Measurements from ENCODE around the gene PPP1R3D.
"Not testable (repeated sequence)": the region's sequence is repeated elsewhere in the genome, so short reads cannot be mapped to it uniquely, and the experiment has no call there.

The PPP1R3D gene

DNA sequence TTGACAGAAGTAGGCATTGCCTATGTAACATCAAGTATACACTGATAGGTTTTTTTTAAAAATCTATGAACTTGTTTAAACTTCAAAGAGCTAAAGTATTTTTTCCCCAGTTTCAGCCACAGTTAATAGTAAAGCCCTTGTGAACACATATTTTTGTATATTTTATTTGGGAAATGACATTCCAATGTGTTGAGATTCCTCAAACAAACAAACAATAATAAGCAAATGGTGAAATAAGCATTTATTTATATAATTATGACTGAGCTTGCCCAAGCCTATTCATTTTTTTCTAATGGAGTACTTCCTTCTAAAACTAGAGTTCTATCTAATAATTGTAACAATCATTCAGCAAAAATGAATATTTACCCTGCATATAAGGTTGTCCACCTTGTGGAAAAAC, 19.2 kb downstream of the PPP1R3D start:
- DNase-seq (ENCODE audit: low spot score) = no peak

DNA sequence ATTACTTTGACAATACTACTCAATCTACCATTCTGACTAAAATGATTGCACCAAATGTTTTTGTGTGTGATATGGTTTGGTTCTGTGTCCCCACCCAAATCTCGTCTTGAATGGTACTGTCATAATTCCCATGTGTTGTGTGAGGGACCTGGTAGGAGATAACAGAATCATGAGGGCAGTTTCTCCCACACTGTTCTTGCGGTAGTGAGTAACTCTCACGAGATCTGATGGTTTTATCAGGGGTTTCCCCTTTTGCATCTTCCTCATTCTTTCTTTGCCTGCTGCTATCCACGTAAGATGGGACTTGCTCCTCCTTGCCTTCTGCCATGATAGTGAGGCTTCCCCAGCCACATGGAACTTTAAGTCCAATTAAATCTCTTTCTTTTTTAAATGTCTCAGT, 27.5 kb downstream of the PPP1R3D start:
- DNase-seq (ENCODE audit: low spot score) = no peak

DNA sequence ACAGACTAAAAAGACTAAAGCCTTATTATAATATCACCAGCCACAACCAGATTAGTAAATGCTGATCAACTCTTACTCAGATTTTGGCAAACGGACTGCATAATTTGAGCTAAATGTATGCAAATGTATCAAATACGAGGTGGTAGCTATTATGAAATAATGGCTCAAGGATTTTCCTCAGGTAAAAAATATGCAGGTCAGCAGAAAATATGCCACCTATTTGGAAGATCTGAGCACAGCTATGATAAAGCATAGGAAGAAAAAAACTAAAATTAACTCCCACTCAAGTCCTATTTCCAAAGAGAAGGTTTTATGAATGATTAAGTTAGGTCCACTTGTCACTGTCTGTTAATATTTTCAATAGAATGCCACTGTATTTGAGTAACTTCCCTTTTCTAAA, 29.1 kb downstream of the PPP1R3D start:
- DNase-seq (ENCODE audit: low spot score) = no peak

DNA sequence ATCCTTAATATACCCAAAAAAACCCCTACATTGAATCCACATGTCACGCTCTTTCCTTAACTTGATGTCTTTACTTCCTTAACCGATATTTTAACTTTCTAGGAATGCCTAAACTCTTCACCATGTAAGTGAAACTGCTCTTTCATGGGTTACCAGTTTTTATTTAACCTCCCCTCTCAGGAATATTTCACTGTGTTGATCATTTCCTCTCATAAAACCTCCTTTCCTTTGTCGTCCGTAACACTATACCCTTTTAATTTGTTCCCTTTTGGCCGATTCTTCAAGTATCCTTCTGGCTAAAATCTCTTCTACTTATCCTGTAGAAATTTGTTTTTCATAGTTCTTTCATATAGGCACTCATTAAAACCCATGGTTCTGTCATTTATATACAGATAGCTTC, 31.2 kb downstream of the PPP1R3D start:
- DNase-seq (ENCODE audit: low spot score) = no peak

DNA sequence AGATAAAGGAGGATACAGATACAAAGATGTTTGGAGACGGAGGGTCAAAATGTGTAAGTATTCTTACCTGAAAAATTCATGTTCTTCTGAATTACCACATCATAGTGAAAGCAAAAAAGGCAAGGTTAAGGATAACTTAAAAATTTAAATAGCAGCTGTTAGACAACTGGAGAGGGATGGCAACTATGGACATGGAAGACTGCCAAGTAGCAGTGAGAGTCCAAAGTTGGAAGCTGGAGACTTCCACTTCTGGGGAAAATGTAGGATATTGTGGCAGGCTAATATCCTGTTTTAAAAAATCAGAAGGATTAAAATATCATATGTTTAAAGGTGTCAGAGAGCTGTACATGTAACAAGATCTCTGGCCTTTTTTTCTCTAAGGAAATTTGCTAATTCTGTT, 36.5 kb downstream of the PPP1R3D start:
- DNase-seq (ENCODE audit: low spot score) = no peak

DNA sequence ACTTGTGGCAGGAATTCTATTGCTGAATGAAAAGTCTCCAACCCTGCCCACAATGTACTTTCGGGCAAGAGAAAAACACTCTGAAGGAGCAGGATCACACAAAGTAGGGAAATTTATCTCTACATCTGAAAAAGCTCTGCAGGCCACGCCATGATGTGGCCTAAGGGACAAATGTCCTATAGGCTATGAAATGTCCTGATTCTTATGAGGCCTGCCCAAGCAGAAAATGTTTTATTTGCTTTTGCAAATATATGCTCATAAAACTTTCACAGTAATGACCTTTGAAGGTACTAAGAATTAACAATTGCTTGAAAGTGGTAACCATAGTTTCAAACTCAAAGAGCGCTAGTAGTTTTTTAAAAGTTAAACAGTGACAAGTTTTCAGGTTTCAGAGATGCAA, 37.6 kb downstream of the PPP1R3D start:
- DNase-seq (ENCODE audit: low spot score) = no peak

DNA sequence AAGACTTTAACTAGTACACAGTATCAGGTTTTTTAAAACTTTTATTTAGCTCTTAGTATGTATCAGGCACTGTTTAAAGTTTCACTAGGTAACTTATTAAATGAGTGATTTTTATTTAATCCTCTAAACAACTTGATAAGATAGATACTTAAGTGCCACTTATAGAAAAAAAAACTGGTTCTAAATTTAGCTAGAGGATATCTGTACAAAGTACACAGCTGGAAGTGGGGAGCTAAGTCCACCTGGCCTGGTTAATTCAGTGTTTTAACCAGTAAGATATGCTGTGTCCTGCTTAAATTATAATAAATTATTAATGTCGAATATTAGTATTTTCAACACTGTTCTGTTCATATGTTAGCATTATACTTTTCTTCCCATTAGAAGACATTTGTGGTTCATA, 44.2 kb downstream of the PPP1R3D start:
- no peak for DNase-seq (ENCODE audit: low spot score)

DNA sequence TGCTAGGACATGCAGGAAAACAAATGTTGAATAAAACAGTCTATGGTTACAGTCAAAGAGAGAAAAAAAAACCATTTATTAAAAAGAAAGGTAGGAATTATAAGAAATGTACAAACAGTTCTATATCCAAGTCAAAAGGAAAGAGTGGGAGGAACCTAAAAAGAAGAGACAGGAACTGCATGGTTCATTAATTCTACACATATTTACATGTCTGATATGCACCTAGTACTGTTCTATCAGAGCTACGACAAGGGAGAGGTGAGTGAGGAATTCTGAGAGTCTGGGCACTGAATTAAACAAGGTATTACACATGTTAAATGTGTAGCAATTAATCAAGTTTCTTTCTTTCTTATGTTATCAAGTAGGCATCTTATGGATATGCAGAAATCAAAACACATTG, 48.5 kb downstream of the PPP1R3D start:
- DNase-seq (ENCODE audit: low spot score) = no peak

DNA sequence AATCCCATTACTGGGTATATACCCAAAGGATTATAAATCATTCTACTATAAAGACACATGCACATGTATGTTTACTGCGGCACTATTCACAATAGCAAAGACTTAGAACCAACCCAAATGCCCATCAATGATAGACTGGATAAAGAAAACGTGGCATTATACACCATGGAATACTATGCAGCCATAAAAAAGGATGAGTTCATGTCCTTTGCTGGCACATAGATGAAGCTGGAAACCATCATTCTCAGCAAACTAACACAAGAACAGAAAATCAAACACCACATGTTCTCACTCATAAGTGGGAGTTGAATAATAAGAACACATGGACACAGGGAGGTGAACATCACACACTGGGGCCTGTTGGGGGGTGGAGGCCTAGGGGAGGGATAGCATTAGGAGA, 50.1 kb downstream of the PPP1R3D start:
- DNase-seq (ENCODE audit: low spot score) = not testable (repeated sequence)

DNA sequence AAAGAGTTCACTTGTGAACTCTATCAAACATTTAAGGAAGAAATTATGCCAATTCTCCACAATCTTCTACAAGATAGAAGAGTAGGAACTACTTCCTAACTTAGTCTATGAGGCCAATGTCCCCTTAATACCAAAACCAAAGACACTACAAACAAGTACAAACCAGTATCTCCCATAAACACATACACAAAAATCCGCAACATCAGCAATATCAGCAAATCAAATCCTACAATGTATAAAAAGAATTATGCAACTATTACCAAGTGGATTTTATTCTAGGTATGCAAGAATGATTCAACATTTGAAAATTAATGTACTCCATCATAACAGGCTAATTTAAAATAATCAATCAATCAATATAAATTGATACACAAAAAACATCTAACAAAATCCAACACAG, 52.1 kb downstream of the PPP1R3D start:
- no peak for DNase-seq (ENCODE audit: low spot score)

Data from iPS-NIHi11 (cell line).